Activated CD8-positive, alpha-beta T cell treated with anti-CD3 and anti-CD28 coated beads for 36 hours (primary cell): ENCODE measurements around the gene NRXN3. TPM values are rescaled to one million over a fixed set of nuclear protein-coding genes. Genes with fewer than 3 reads are reported as not detected.

Source experiments
- ATAC-seq: fragments of 200-7000 bp; cut with Tn5 transposase; one replicate; pipeline ENCODE4 v1.10.0; 2021; ENCODE audit warnings: mild to moderate bottlenecking, moderate library complexity
- CTCF ChIA-PET: fragments of 350-600 bp; sonication (Branson Sonifier 250); formaldehyde crosslinking; loops from one replicate; lab custom pipeline; 2021; ENCODE audit warnings: antibody characterized with exemption; lab: Charles Lee
- POLR2A ChIA-PET: fragments of 350-600 bp; sonication (Branson Sonifier 250); formaldehyde crosslinking; loops from one replicate; lab custom pipeline; 2021; ENCODE audit warnings: antibody characterized with exemption; lab: Charles Lee
- DNase-seq: peaks from one replicate; pipeline ENCODE4 v3.0.0-alpha.2; 2020
- H3K27ac Mint-ChIP-seq: one replicate; pipeline ENCODE4 v1.8.0; 2021; ENCODE audit warnings: mild to moderate bottlenecking, mixed read lengths
- H3K27me3 Mint-ChIP-seq: one replicate; pipeline ENCODE4 v1.8.0; 2021; ENCODE audit warnings: mixed read lengths
- H3K36me3 Mint-ChIP-seq: one replicate; pipeline ENCODE4 v1.8.0; 2021; ENCODE audit warnings: low read depth, mixed read lengths
- H3K4me1 Mint-ChIP-seq: one replicate; pipeline ENCODE4 v1.8.0; 2021; ENCODE audit warnings: low read depth, mixed read lengths
- H3K4me3 Mint-ChIP-seq: one replicate; pipeline ENCODE4 v1.8.0; 2021; ENCODE audit warnings: mild to moderate bottlenecking, moderate library complexity, mixed read lengths
- H3K9me3 Mint-ChIP-seq: one replicate; pipeline ENCODE4 v1.8.0; 2021; ENCODE audit warnings: mixed read lengths
- intact Hi-C: fragments of 100-400 bp; cut with micrococcal nuclease; formaldehyde crosslinking; loops from one replicate; pipeline ENCODE4 v1.10.0; 2022
- total RNA-seq, 2 experiments: library from RNA; stranded (reverse); gene quantifications; one replicate each; pipeline ENCODE4 v1.2.3, GENCODE V29; 2021
- TF ChIP-seq, protein P1 (sequence below): fragments of 200-600 bp; IDR thresholded peaks from one replicate; pipeline ENCODE4 v1.8.0; 2022; ENCODE audit warnings: antibody characterized with exemption, mild to moderate bottlenecking

Gene NRXN3
- total RNA-seq, 2 experiments from 2014 or later, result not detected

DNA sequence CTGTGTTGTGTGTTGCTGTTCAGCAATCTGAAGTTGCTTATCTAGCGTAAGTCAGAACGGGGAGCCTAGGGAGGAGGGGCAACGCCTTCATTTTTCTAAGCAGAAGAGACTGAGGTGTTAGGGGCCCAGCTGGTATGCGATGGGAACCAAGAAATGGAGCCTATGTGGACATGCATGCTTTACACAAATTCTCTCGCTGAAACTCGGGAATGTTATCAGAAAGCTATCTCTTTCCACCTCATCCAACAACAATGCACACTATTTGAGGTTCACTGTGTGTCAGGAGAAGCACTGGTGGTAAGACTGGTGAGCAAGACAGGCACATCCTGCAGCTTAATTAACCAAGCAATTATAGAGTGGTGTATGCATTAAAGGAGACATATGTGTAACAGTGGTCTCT lies 89.7 kb downstream of the NRXN3 start:
- H3K27ac Mint-ChIP-seq, result no peak overlapping the region
- DNase-seq (no peak), ATAC-seq (no peak)
- ChIA-PET POLR2A (no interaction called here), CTCF (no interaction called here)
- peaks cover 3% of the 10 kb centered on the region for H3K27me3 Mint-ChIP-seq
- H3K4me1 Mint-ChIP-seq, result peaks cover 7% of the 10 kb centered on the region
- intact Hi-C loops, result no loop called here
- H3K36me3 Mint-ChIP-seq, result no peaks in the 10 kb centered on the region
- TF ChIP-seq, protein P1, sequence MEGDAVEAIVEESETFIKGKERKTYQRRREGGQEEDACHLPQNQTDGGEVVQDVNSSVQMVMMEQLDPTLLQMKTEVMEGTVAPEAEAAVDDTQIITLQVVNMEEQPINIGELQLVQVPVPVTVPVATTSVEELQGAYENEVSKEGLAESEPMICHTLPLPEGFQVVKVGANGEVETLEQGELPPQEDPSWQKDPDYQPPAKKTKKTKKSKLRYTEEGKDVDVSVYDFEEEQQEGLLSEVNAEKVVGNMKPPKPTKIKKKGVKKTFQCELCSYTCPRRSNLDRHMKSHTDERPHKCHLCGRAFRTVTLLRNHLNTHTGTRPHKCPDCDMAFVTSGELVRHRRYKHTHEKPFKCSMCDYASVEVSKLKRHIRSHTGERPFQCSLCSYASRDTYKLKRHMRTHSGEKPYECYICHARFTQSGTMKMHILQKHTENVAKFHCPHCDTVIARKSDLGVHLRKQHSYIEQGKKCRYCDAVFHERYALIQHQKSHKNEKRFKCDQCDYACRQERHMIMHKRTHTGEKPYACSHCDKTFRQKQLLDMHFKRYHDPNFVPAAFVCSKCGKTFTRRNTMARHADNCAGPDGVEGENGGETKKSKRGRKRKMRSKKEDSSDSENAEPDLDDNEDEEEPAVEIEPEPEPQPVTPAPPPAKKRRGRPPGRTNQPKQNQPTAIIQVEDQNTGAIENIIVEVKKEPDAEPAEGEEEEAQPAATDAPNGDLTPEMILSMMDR, result no peak
- H3K9me3 Mint-ChIP-seq, result no peaks in the 10 kb centered on the region
- H3K4me3 Mint-ChIP-seq, result no peak overlapping the region

GRCh38 chr14:78278464-78279250 lies 108.5 kb downstream of the NRXN3 start:
- intact Hi-C loops, result no loop called here
- ATAC-seq (no peak), DNase-seq (no peak)
- Mint-ChIP-seq H3K27me3 (peaks cover 10% of the 10 kb centered on the region), H3K4me3 (no peak overlapping the region), H3K27ac (no peak overlapping the region), H3K4me1 (no peaks in the 10 kb centered on the region), H3K9me3 (no peaks in the 10 kb centered on the region), H3K36me3 (no peaks in the 10 kb centered on the region)
- TF ChIP-seq, protein P1, result no peak
- POLR2A ChIA-PET, result no interaction called here
- CTCF ChIA-PET, result no interaction called here

DNA sequence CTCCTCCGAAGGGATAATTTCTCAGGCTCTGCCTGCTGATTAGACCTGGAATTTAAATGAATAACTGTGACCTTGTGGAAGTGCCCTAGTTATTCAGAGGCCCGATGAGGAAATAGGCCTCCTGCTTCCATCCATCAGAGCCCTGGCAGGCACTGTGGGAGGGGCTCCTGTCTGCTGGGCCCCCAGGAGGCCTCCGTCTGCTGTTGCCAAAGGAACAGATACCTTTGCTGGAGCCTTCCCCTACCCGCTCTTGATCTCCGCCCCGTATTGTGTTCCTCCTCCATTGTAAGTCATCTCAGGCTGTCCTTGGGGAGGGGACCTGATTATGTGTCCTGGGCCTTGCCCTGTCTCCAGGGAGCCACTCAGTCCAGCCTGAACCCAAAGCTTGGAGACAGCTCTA lies 112.3 kb downstream of the NRXN3 start:
- Mint-ChIP-seq H3K9me3 (no peaks in the 10 kb centered on the region), H3K27me3 (peaks cover 4% of the 10 kb centered on the region), H3K27ac (no peak overlapping the region), H3K4me3 (no peak overlapping the region), H3K36me3 (no peaks in the 10 kb centered on the region), H3K4me1 (no peaks in the 10 kb centered on the region)
- ChIA-PET POLR2A (interaction anchor here (0.9 kb wide), 1 partner anchor 13 kb away, joined by 3 read pairs; no protein-coding TSS in a partner anchor), CTCF (no interaction called here)
- intact Hi-C loops, result no loop called here
- TF ChIP-seq, protein P1, result no peak
- DNase-seq (no peak), ATAC-seq (no peak)

DNA sequence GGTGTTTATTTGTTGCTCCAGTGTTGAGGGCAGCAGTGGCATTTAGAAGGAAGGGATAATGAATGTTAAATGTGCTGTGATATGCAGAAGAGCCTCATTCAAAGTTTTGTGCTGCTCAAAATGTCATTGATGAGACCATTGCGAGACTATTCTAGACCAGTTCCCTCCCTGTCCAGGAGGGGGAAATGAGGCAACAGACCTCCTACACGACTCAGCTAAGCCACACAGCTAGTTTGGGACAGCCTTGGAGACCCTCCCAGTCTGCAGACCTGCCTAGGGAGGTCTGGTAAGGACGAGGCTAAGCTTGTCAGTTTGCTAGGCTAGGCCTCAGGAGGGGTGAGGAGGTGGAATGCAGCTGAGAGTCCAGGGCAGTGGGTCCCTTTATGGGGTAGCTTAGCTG lies 116.0 kb downstream of the NRXN3 start:
- Mint-ChIP-seq H3K4me3 (no peak overlapping the region), H3K9me3 (no peaks in the 10 kb centered on the region), H3K4me1 (no peaks in the 10 kb centered on the region), H3K27ac (no peak overlapping the region), H3K27me3 (peaks cover 4% of the 10 kb centered on the region), H3K36me3 (no peaks in the 10 kb centered on the region)
- intact Hi-C loops, result no loop called here
- POLR2A ChIA-PET, result no interaction called here
- CTCF ChIA-PET, result no interaction called here
- DNase-seq (no peak), ATAC-seq (no peak)
- TF ChIP-seq, protein P1, result no peak

DNA sequence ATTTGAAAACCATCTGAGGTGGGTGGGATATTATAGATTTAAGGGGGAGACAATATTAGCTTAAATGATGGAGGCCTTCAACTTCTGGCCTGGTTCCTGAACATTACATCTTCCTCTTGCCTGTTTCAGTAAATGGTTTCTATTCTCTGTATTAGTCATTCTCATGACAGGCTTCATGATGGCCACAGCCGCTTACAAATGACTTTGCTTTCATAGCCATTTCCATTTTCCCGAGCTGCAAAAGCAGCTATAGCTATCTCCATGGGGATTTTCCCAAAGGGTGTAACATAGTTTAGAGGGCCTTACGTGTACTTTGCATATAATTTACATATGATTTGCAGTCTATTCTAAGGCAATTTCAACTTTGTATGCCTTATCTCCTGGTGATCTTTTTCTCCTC lies 121.8 kb downstream of the NRXN3 start:
- H3K36me3 Mint-ChIP-seq, result no peaks in the 10 kb centered on the region
- TF ChIP-seq, protein P1, result no peak
- ChIA-PET CTCF (no interaction called here), POLR2A (no interaction called here)
- ATAC-seq (no peak), DNase-seq (no peak)
- no peak overlapping the region for H3K4me3 Mint-ChIP-seq
- H3K27ac Mint-ChIP-seq, result no peak overlapping the region
- H3K4me1 Mint-ChIP-seq, result no peaks in the 10 kb centered on the region
- H3K27me3 Mint-ChIP-seq, result peaks cover 7% of the 10 kb centered on the region
- intact Hi-C loops, result no loop called here
- no peaks in the 10 kb centered on the region for H3K9me3 Mint-ChIP-seq
